GM18508 (cell line): ENCODE measurements around the gene RPL28.
A peak's percentile ranks its signal among the peaks of the same experiment; 100 is the strongest.
"Not testable (repeated sequence)": the region's sequence is repeated elsewhere in the genome, so short reads cannot be mapped to it uniquely, and the experiment has no call there.

Source experiments
- ATAC-seq: cut with Tn5 transposase; IDR thresholded peaks from one replicate; pipeline ENCODE4 v1.9.1; 2021; ENCODE audit warnings: moderate number of reproducible peaks; ENCODE audit not compliant: insufficient read depth, unreplicated experiment

Gene RPL28

DNA sequence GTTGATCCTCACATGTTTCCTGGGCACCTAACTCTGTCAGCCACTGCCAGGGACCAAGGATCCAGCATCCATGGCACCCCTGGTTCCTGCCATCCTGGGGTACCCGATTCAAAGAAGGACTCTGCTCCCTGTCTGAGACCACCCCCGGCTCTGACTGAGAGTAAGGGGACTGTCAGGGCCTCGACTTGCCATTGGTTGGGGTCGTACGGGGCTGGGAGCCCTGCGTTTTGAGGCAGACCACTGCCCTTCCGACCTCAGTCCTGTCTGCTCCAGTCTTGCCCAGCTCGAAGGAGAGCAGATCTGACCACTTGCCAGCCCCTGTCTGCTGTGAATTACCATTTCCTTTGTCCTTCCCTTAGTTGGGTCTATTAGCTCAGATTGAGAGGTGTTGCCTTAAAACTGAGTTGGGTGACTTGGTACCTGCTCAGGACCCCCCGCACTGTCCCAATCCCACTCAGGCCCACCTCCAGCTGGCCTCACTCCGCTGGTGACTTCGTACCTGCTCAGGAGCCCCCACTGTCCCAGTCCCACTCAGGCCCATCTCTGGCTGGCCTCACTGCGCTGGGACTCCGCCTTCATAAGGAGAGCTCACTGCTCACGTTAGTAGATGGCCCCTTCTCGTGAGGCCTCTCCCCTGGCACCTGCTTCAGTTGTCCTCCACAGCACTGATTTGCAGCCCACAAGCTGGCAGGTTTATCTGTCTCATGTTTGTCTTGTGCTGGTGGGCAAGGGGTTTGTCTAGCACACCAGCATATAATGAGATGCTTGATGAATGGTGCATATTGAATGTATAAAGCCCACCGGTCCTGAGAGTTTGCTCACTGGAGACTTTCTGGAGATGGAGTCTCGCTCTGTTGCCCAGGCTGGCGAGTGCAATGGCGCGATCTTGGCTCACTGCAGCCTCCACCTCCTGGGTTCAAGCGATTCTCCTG is 3.9 kb downstream of the RPL28 start:
- ATAC-seq = no peak

DNA sequence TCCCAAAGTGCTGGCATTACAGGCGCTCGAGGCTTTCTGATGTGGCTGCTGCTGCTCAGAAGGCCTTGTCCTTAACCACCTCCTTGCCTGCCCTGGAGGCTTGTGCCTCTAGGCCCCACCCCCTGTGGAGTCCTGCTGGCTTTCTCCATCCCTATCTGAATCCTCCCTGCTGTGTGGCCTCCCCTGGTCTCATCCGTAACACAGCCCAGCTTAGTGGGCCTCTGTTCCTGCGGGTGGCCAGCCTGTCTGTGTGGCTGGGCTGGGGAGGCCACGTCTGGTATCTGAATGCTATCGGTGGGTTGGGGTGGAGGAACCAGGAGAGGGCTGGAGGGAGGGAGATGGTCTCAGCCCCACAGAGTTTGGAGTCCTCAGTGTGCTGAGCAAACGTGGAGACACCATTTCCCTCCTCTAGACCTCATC is 4.7 kb downstream of the RPL28 start:
- ATAC-seq = no peak

DNA sequence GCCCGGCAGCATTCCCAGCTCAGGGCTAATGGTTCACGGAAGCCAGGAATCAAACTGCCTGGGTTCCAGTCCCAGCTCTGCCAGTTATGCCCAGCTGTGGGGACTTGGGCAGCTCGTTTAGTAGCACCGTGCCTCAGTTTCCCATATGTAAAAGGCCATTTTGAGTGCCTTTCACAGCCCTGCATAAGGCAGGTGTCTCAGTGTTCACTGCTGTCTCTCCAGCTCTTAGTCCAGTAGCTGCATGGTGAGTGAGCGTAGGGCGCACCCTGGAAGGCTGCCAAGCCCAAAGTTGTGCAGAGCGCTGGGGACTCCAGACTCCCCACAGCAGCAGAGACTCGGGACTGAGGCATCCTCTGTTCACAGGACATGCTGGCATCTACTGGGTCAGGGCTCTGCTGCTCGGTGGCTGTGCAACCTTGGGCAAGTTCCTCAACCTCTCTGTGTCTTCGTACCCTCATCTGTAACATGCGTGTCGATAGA is 5.5 kb downstream of the RPL28 start:
- no peak for ATAC-seq

DNA sequence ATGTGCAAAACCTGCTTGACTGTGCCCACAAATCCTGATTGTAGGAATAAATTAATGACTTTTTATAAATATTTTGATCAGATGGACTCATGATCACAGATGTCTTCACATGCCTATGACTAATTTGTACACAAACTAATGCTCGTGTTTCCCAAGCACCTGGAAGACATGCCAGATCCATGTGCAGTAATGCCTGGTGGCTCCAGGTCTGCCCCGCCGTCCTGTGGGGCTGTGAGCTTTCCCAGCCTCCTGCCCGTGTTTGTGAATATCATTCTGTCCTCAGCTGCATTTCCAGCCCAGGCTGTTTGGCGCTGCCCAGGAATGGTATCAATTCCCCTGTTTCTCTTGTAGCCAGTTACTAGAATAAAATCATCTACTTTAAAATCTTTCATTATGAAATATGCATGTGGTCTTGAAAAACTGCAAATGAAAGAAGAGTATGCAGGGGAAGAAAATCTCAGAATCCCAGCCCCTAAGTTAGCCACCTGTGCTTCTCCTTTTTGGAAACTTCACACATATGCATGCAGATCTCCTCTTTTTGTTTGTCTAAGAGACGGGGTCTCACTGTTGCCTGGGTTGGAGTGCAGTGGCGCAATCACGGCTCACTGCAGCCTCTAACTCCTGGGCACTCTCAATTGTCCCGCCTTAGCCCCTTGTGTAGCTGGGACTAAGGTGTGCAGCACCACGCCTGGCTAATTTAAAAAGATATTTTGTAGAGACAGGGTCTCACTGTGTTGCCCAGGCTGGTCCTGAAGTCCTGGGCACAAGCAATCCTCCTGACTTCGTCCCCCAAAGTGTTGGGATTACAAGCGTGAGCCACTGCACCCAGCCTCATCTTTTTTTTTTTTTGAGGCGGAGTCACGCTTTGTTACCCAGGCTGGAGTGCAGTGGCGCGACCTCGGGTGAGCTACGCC is 6.2 kb downstream of the RPL28 start:
- ATAC-seq = no peak

DNA sequence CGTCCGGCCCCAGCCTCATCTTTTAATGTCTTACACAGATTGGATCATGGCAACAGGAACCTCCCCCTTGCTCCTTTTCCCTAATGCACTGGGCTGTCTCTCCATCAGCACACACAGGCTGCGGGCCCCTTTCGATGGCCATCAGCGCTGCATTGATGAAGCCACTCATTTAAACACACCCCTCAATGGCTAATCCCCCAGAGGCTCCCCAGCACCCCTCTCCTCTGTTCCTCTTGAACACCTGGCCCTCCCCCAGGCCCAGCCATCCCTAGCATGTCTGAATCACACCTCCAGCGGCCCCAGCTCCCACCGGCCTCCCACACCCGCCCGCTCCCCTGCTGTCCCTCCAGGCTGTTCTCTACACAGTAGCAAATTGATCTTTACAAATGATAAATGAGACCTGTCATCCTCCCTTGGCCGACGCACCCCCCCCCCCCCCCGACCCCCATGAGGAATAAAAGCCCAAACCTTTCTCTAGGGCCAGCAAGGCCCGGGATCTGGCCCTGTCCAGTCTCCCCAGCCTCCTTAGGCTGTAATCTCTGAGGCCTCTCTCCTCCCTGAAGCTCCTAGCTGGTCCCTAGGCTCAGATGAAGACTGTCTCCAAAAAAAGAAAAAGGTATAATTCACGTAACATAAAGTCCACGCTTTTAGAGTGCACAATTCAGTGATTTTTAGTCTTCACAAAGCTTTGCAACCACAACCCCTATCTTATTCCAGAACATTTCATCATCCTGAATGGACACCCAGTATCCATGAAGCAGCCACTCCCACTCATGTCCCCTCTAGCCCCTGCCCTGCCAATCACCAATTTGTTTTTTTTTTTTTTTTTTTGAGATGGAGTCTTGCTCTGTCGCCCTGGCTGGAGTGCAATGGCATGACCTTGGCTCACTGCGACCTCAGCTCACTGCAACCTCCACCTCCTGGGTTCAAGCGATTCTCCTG is 7.4 kb downstream of the RPL28 start:
- ATAC-seq = no peak

DNA sequence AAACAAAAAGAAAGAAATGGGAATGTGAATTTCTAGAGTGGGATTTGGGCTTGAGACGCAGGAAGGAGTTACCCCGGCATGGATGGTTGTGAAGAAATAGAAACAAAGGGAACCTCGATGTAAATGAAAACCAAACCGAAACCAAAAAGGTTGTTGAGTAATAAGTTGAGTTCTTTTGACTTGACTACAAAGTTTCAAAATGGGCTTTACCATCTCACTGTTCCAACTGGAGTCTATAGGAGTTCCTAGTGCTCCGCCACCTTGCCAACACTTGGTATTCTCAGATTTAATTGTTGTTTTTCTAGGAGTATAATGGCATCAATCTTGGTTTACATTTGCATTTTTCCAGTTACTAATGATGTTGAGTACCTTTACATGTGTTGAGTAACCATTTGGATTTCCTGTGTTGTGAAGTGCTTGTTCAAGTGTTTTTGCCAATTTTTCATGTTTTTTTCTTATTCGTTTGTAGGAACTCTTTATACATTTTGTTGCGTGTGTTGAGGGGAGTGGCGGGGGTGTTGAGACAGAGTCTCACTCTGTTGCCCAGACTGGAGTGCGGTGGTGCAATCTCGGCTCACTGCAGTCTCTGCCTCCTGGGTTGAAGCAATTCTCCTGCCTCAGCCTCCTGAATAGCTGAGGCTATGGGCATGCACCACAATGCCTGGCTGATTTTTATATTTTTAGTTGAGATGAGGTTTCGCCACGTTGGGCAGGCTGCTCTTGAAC is 12.6 kb downstream of the RPL28 start:
- no peak for ATAC-seq

DNA sequence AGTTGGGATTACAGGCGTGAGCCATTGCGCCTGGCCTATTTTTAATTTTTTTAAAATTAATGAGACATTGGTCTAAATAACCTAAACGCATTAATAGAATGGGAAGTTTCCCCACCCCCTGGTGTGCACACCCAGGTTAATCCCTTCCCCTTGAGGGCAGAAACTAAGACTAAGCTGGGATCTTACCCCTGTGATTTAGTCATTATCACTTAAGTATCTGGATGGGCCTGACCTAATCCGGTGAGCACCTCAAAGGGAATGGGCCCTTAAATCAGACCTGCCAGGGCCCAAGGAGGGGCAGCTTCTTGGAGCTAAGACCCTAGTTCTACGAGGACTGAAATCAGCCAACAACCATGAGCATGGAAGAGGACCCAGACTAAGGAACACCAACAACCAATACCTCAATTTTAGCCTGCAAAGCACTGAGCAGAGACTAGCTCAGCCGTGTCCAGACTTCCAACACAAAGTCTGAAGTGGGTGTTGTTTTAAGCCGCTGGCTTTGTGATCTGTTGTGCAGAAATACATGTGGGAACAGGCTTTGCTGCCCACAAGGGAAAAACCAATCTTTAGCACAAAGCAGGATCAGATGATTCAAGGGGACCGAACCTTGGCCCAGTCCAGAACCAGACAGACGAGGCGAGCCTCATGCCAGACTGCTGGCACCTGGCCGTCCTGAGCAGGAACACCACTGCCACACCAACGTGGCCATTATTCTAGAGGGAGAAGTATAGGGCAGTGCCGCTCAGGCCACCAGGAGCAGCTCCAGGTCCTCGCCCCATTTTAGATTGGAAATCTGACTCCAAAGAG is 14.8 kb downstream of the RPL28 start:
- ATAC-seq = no peak

DNA sequence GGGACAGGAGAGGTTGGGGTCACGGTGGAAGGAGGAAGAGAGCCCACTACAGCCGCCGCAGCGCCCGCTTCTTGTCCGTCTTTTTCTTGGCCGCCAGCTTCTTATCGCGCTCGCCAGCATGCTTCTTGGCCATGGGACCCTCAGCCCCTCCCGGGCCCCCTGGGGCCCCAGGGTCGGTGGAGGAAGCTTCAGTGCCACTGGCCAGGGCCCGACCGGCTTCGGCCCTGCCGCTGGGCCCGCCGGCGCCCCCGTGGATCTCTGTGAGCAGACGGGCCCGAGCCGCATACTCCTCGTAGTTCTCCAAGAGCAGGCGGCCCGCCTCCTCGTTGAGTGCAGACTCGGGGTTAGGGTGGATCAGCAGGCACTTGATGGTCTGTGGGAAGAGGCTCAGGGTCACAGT is 15.7 kb downstream of the RPL28 start:
- not testable (repeated sequence) for ATAC-seq

DNA sequence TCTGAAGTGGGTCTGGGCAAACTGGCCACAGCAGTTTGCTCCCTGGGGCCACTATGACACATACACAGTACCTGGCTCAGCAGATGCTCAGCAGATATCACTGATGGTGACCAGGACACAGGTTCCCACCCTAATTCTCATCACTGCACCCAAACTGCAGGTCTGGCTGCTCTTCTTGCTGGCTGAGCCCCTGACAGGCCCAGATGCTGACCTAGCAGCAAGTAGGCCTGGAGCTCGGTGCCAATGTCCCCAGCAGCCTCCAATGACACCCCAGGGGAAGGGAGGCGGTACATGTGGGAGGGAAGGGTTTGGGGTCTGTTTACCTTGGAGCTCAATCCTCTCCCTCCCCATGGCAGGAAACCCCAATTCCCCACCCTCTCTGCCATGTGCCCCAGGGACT is 16.8 kb downstream of the RPL28 start:
- ATAC-seq = no peak

DNA sequence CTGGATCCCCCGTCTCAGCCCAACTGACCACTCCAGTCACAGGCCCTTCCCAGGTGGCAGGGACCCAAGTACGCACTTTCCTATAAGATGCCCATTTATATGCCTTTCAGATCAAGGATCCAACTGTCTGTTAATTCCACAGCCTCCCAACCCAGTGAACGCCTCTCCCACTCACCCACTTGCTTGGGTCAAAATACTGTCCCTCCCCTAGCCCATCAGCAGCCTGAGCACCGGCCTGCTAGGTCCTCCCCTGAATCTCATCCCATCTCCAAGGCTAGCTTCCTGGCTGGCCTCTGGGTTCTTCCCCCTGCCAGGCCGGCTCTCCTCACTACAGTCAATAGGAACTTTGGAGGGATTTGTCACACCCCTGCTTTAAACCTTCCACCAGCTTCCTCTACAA is 19.9 kb downstream of the RPL28 start:
- ATAC-seq = no peak

DNA sequence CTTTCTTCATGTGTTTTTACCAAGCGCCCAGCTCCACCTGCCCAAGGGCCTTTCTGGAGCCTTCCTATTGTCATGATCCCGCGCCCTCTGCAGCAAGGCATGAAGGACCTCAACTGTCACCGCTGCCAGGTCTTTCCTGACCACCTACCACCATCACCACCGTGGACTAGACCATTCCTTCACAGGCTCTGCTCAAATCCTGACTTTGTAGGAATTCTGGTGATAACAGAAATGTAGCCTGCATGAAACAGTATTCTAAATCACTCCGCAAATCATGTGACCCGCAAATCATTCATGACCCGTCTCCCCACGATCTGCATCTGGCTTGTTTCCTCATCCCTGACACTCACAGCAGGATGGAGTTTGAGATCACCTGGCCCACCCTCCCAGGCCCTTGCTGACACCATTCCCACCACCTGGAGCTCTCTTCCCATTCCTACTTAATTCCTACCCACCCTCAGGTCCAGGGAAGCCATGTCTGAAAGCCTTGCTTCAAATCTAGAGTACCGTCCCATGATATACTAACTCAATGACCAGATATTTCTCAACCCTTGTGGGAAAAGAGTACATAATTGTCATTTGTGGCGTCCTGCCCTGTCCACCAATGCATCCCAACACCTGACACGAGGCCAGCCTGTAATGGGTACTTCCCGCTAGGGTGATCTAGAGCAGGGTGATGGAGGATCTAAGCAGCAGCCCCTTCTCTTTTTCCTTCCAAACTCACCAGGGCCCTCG is 20.5 kb downstream of the RPL28 start:
- ATAC-seq = no peak

DNA sequence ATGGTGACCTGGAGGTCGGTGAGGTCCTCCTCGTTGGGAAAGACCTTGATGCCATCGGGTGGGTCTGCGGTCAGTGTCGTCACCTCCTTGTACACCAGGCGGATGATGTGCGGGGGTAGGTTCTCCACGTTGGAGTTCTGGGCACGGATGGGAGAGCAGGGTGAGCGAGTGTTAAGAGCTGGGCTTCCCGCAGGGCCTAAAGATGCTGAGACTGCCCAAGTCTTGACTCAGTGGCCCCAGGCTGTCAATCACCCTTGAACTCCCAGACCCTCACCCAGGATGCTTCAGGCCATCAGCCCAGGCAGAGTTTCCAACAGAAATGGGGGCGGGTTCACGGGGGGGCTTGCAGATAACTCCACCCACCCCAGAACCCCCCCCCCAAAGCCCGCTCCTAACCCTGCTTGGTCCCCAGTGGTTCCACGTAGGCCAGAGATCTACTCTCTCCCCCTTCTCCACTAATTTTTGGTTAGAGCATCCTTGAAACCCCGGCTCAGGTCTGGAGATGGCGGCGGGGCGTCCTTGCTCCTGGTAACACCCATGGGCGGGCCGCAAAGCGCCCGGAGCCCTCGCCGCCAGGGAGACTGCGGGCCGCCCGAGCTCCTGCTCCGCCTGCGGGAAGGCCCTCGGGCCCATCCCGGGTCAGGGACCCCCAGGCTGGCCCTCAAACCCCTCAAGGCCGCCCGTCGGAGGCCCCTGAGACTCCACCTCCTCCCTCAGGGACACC is 21.3 kb downstream of the RPL28 start:
- ATAC-seq = no peak

DNA sequence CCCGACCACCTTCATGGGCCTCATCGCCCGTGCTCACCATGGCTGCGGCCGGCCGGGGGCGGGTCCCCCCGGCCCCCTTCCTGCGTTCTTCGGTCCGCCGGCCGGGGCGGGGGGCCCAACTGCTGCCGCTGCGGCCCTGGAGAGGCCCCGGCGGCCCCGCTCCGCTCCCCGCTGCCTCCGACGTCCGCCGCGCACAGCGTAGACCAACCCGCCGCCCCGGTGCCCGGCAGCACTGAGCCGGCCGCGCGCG is 21.7 kb downstream of the RPL28 start, which contains the start of gene UBE2S:
Gene UBE2S (minus strand): TSS at position 239 of the 250 bp plus-strand sequence. CDS start 199 bp downstream, at position 40.
- not testable (repeated sequence) for ATAC-seq

DNA sequence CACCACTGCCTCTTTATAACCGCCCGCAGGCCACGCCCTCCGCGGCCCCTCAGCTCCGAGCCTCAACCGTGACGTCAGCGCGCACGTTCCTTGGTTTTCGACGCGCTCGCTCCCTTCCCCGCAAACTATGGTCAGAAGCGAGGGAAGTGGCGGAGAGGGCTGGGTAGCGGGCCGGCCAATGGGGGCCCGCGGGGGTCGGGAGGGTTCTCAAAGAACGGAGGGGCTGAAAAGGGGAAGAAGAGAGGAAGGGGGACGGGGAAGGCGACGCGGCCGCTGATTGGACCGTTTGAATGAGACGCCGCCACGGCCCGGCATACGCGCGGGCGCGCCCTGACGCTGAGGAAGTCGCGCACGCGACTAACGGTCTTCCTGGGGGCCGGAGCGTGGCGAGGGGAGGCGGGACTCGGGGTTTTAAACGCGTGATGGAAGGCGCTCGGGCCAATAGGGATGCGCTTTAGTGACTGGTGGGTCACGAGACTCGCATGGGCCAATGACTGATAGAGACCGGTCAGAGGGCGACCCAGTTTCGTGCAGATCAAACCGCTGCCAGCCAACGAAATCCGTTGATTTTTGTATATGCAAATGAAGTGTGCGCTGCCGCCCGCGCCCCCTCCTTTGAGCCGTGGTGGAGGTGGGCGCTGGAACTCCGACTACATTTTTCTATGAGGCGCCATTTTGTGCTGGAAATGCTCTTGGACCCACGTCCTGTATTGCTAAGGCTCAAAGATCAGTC is 22.2 kb downstream of the RPL28 start:
- peak; percentile 77 for ATAC-seq

DNA sequence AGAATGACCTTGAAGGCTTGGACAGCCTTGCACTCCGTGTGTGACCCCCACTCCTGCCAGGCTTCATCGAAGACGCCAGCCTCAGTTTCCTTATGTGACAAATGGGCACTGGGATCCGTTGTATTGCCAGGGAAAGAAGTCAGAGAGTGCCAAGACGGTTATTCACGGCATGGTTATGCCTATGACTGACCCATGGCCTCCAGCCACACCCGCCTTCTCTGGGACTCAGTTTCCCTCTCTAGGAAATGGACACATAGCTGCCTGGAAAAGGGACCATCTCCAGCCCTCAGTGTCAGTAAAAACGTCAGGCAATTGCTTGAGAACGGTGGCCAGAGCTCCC is 22.8 kb downstream of the RPL28 start:
- no peak for ATAC-seq

DNA sequence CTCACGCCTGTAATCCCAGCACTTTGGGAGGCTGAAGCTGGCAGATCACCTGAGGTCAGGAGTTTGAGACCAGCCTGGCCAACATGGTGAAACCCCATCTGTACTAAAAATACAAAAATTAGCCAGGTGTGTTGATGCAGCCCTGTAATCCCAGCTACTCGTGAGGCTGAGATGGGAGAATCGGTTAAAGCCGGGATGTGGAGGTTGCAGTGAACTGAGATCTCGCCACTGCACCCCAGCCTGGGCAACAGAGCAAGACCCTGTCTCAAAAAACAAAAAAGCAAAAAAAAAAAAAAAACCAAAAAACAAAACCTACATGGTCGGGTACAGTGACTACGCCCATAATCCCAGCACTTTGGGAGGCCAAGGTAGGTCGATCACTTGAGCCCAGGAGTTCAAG is 23.4 kb downstream of the RPL28 start:
- ATAC-seq = not testable (repeated sequence)

DNA sequence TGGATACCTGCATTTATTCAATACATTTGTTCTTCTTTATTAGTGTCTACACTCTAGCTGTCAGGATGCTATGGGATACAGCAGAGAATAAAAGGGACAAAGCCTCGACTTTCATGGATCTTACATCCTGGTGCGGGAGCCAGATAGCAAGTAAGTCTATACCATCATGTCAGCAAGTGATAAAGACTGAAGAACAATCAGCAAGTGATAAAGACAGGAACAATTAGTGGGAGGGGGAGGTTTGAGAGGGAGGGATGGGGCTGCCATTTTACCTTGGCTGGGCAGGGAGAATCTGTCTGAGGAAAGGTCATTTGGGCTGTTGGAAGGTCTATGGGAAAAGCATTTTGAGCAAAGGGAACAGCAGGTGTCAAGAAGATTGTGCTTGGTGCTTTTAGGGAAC is 24.4 kb downstream of the RPL28 start:
- ATAC-seq = no peak
